GM04504 (cell line): ENCODE results near the gene NRF1.

ENCODE experiments used
- DNase-seq: peaks from one replicate; pipeline ENCODE4 v3.0.0-alpha.2; 2012; ENCODE audit warnings: low read depth

Gene NRF1

DNA sequence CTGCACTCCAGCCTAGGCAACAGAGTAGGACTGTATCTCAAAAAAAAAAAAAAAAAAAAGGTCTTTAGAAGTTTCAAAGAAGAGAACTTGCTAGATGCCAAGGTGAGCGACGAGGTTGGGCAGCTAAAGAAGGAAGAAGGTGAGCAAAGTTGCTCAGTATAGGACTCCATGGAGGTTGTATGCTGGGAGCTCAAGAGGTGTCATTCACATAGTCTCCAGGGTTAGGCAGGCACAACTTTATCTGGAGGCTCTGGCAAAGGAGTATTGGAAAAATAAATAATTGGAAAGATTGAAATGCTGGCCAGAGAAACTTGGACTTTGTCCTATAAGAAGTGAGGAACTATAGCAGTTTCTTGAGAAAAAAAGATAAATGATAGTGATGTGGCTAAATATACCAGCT, 74.5 kb downstream of the NRF1 start:
- no peak for DNase-seq

GRCh38 chr7:129688503-129689222, 77.1 kb downstream of the NRF1 start:
- no peak for DNase-seq

- no peak for DNase-seq
Measured at GRCh38 chr7:129689995-129690581, 78.6 kb downstream of the NRF1 start.

DNA sequence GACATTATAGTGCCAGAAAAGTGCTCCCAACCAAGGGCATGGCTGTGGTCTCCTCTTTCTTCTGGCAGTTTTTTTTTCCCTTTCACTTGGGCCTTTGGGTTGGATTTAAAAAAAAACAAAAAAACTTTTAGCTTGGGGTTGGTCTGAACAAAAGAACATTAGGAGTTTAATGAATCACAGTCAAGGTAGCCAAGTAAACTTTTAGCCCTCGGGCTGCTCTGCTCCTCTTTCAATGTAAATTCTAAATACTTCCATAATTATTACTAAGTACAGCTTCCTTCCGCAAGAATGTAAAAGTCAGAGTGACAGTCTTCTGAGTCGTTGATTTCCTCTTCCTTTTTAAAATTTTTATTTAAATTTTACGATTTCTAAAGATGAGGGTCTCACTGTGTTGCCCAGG, 79.2 kb downstream of the NRF1 start:
- no peak for DNase-seq

- DNase-seq: no peak
Measured at GRCh38 chr7:129698516-129699418, 87.2 kb downstream of the NRF1 start.

DNA sequence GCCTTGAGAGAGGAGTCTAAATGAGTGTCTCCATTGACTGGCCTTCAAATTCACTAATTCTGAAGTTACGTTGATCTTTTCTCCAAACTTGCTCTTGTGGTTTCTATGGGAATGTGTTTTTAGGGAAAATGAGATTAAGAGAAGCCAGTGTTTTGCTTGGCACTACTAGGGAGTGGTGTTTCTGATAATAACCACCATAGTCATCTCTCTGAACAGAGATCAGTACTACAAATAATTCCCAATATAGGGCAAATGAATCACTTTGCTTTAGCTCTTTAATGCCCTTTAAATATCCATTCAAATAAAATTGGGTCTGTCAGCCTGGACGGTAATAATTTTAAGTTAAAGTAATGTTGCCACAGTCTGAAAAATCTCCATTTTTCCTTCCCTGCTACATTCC, 90.8 kb downstream of the NRF1 start:
- no peak for DNase-seq

- no peak for DNase-seq
Measured at GRCh38 chr7:129702761-129703338, 91.3 kb downstream of the NRF1 start.

DNA sequence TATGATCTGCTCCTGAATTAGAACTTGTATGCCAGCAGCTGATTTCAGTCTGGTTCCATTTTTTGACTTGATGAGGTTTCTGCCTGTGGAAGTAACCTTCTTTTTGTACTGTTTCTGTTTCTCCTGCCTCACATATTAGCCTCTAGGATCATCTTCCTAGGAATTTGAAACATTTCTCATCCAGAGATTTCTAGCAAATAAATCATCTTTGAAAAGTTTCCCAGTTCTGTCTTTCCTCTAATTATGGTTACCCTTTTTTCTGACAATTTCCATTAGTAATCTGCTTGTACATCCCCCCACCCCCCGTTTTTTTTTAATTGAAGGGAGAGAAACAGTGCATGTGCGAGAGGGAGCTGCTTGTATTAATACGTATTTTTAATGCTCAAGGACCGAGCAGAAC, 92.2 kb downstream of the NRF1 start:
- no peak for DNase-seq

DNA sequence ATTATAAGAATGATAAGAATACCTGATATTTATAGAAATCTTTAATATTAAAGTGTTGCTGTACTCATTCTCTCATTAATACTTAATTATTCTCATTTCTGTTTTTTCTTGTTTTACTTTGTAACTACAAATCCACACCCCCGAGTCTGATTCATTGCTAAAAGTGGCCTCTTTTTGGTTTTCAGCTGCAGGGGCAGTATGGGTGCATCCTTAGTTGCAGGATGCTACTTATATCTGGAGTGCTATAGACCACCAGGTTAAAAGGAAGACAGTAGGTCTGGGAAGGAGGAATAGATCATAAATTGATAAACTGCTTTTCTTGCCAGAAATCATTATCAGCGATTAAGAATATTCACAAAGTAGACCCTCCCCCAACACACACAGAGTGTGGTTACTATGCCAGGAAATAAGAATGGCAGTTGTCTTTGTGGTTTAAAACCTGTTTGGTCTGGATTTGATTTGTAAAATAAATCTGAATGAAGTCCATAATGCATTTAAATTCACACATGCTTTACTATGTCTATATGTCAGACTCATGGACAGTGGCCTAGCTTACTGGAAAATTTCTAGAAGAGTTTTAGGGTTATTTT, 96.5 kb downstream of the NRF1 start:
- no peak for DNase-seq

- no peak for DNase-seq
Measured at GRCh38 chr7:129713544-129713943, 102.0 kb downstream of the NRF1 start.

- no peak for DNase-seq
Measured at GRCh38 chr7:129714514-129715063, 103.1 kb downstream of the NRF1 start.

DNA sequence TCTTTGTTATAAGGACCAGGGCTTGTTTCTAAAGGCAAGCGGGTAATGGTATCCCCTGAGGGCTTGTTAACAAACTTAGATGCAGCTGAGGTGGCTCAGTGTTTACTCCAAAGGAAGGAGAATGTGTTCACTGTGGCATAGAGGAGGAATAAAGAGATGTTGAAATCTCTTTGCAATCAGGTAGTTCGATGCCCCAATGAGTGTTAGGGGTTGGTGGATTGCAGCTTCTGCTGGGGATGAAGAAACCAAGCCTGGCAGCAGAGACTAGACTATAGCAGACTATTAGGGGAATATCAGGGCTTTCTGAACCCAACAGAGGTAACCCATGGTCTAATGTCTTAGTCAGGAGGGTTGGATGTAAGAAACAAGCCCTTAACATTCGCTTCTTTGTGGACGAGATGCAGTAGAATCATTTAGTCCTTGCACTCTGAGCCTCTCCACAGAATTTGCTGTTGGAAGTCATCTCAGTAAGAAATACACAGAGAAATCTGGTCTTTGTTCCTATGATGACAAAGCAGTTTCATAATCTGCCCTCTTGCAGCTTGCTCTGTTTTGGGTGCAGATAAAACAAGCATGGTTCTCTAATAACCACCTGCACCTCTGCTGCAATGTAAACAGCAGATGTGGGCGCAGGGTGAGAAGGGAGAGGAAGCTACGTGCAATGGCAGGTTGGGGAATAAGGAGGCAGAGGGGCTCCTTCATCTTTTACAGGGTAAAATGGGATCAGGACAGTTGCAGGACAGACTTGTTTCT, 108.6 kb downstream of the NRF1 start:
- DNase-seq: no peak

- no peak for DNase-seq
Measured at GRCh38 chr7:129721068-129721467, 109.5 kb downstream of the NRF1 start.

DNA sequence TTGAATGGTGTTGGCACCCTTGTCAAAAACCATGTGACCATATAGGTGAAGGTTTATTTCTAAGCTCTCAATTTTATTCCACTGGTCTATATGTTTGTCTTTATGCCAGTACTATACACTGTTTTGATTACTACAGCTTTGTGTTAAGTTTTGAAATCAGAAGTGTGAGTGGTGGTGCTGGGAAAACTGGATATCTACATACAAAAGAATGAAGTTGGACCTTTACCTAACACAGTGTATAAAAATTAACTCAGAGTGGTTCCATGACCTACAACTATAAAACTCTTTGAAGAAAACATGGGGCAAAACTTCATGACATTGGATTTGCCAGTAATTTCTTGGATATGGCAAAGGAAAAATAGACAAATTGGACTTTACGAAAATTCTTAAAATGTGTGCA, 112.2 kb downstream of the NRF1 start:
- no peak for DNase-seq

DNA sequence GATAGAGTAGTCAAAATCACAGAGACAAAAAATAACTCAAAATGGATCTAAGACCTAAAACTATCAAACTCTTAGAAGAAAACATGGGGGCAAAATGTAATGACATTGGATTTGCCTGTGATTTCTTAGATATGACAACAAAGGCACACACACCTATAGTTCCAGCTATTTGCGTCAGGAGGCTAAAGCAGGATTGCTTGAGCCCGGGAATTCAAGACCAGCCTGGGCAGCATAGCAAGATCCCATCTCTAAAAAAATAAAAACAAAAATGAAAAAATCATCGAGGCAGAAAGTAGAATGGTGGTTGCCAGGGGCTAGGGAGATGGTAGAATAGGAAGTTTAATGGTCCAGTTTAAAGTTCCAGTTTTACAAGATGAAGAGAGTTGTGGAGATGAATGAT, 113.3 kb downstream of the NRF1 start:
- no peak for DNase-seq

GRCh38 chr7:129728875-129729467, 117.5 kb downstream of the NRF1 start:
- DNase-seq: no peak

DNA sequence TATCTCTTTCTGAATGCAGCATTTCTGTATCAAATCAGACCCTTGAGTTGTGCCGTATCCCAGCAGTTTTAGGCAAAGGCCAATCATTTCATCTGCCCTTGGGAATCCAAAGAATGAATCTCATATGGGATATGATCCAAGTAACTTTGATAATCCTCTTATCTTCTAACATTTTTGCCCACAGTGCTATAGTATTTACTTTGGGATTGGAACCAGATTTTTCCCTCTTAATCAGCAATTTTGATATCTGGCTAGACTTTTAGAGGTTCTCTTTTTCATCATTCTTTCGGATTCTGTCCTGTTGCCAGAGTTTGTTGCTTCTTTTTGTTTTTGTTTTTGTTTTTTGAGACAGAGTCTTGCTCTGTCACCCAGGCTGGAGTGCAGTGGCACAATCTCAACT, 118.0 kb downstream of the NRF1 start:
- DNase-seq: no peak

DNA sequence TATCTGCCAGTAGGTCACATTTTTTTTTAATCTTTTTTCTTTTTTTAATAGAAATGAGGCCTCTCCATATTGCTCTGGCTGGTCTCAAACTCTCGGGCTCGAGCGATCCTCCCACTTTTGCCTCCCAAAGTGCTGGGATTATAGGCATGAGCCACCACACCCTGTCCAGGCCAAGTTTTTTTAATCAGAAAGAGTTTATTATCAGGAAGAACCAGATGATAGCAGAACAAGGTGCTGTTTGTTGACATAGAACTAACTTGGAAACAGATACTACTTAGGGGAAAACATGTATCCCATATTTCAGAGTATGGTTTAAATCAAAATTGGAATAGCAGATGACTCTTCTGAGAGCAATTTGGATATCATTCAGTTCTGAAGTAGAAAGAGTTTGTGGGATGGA, 118.6 kb downstream of the NRF1 start:
- DNase-seq: no peak

GRCh38 chr7:129734400-129734799, 122.9 kb downstream of the NRF1 start:
- DNase-seq: no peak

DNA sequence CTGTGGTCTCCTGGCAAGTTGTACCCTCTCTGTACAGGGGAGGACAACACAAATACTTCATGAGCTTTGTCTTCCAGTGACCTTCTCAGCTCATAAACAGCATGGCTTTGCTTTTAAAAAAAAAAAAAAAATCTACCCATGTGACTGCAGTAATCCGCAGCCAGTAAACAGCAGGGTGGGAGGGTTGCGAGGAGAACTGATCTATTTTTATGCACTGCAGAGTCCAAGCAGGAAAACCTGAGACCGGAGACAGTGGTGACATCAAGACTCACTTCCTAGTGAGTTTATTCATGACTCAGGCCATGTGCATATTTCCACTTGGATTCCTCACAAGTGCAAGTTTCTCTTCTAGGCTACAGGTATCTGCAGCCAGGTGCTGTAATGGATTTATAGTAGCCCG, 127.9 kb downstream of the NRF1 start:
- DNase-seq: no peak
